CD4-positive, alpha-beta T cell treated with Interleukin-4 for 4 hours (primary cell): ENCODE measurements around the gene WDR37.
A peak's percentile ranks its signal among the peaks of the same experiment; 100 is the strongest.
"Not testable (repeated sequence)": the region's sequence is repeated elsewhere in the genome, so short reads cannot be mapped to it uniquely, and the experiment has no call there.

ENCODE experiments used
- DNase-seq: peaks from one replicate; pipeline ENCODE4 v3.0.0-alpha.2; 2020

The WDR37 gene

DNA sequence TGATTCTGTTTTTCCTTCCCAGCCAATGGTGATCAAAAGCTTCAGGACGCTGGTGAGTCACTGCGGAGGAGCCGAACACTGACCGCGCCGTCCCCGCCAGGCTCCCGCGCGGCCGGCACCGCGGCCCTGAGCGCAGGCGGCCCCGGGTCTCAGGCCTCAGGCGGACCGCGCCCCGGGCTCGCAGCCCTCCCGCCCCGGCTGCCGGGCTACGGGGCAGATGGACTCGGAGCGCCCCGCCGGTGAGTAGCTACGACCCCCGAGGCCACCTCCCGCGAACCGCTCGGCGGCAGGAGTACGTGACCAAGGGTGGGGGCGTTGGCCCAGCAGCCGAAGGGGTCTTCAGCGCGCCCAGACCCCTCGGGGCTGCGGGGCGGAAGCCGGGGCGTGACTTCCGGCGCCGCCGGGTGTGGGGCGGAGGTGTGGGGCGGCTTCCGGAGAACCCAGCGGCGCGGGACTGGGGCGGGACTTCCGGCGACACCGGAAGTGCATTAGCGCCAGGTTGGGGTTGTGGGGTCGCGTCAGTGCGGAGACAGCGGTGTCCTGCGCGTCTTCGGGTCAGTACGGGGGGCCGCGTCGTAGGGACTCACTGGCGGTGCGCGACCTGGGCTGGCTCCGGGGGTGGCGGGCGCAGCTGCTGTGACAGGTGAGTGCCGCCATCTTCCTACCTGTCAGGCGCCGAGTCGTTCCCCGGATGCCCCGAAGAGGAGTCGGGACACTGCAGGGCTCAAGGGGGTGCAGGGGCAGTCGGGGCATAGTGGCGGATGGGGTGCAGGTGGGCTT lies at the start of gene WDR37:
TSS of gene WDR37 (plus strand) at position 60 of the 780 bp plus-strand sequence. CDS start 15,771 bp downstream, outside the sequence.
- peak; percentile 84 for DNase-seq

DNA sequence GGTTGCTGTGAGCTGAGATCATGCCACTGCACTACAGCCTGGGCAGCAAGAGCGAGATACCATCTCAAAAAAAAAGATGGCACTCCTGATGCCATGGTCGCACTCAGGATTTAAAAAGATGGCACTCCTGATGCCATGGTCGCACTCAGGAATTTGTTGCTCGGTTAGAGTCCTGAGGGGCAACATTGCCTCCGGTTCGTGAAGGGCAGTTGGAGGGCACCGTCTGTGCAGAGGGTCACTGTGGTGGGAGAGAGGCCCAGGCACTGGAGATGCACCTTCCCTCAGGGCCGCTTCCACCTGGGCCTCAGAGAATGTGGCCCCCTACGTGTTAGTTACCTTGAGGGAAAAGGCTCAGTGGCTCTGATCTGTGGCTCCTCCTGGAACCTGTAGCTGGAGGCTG lies 49.6 kb upstream of the WDR37 start:
- no peak for DNase-seq

GRCh38 chr10:1007583-1007982 lies 48.6 kb upstream of the WDR37 start:
- no peak for DNase-seq

DNA sequence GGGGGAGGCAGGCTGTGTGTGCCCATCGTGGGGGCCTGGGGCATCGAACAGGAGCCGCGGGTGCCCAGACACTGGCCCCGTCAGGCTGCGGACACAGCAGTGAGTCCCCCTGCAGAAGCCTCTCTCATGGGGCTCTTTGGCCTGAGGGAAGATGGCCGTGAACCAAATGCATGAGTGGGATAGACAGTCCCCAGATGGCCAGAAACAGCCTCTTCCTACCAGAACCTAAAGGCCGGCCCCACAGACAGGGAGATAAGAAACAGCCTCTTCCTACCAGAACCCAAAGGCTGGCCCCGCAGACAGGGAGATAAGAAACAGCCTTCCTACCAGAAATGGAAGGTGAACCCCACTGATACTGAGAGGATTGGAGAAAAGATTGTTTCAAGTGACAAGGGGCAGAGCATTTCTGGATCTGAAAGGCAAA lies 47.1 kb upstream of the WDR37 start:
- no peak for DNase-seq

DNA sequence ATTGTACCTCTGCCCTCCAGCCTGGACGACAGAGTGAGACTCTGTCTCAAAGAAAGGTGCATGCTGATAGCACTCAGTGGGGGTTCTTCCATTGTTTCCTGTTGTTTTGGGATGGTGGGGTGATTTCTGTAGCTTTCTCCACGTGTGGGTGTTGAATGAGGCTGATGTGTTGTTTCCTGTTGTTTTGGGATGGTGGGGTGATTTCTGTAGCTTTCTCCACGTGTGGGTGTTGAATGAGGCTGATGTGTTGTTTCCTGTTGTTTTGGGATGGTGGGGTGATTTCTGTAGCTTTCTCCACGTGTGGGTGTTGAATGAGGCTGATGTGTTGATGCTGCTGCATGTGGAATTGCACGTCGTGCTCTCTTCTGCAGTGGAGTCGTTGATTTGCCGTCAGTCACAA lies 46.2 kb upstream of the WDR37 start:
- not testable (repeated sequence) for DNase-seq

DNA sequence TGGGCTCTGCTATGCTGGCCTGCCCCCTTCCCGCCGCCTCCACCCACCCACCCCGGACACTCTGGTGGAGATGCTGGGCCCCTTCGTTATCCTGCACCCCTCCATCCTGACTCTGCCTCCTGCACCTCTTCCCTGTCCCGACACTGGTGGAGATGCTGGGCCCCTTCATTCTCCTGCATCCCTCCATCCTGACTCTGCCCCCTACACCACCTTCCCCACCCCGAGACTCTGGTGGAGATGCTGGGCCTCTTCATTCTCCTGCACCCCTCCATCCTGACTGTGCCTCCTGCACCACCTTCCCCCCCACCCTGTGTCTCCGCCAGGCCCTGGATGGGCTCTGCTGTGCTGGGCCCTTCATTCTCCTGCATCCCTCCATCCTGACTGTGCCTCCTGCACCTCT lies 45.5 kb upstream of the WDR37 start:
- no peak for DNase-seq

GRCh38 chr10:1011696-1012095 lies 44.5 kb upstream of the WDR37 start:
- DNase-seq = no peak

- DNase-seq = no peak
Measured at GRCh38 chr10:1015688-1016087, 40.5 kb upstream of the WDR37 start.

DNA sequence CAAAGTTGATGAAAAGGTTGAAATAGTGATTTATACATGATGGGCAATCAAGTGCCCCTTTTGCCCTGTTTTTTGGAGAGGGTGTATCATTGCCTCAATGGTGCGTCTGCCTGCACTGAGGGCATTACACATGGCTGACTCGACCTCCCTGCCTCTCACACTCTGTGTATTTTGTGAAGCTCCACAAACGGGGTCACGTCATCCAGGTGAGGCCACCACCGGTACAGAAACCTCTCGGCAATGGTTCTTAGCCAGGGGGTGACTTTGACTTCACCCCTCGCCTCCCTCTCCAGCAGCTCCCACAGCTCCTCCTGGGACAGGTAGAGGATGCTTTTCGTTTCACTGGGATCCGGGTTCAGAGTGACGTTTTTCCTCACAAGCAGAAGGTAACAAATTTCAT lies 36.8 kb upstream of the WDR37 start:
- DNase-seq = no peak

DNA sequence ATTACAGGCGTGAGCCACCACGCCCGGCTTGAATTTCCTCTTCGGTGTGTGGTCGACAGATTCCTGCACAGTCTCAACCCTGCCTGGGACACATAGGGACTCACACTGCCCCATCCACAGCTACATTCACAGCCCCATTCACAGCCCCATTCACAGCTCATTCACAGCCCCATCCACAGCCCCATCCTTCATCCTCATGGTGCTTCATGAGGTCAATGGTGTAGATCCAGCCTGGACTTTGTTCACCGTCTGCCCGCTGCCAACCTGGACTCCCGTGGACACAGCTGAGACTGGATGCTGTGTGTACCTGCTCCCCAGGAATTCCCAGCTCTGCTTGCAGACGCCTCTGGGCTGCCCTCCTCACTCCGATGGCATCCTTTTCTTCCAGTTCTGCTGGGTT lies 35.7 kb upstream of the WDR37 start:
- no peak for DNase-seq

- no peak for DNase-seq
Measured at GRCh38 chr10:1020958-1021357, 35.2 kb upstream of the WDR37 start.

- no peak for DNase-seq
Measured at GRCh38 chr10:1022413-1022812, 33.8 kb upstream of the WDR37 start.

GRCh38 chr10:1024103-1024502 lies 32.1 kb upstream of the WDR37 start:
- no peak for DNase-seq

GRCh38 chr10:1025683-1026082 lies 30.5 kb upstream of the WDR37 start, which contains the start of gene IDI2:
TSS of gene IDI2 (minus strand) at chr10:1025859. CDS start at chr10:1024723, 1,136 bp downstream.
- DNase-seq = no peak

- no peak for DNase-seq
Measured at GRCh38 chr10:1026578-1026977, 29.6 kb upstream of the WDR37 start.

DNA sequence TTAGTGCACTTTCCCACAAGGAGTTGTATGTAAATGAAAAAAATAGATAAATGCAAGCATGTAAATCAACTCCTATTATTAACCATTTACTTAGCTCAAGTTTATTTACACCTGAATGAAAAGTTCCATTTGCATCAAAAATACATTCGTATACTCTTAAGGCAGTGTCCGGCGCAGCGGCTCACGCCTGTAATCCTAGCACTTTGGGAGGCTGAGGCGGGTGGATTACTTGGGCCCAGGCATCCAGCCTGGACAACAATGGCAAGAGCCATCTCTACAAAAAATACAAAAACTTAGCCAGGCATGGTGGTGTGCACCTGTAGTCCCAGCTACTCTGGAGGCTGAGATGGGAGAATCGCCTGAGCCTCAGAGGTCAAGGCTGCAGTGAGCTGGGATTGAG lies 26.3 kb upstream of the WDR37 start:
- no peak for DNase-seq

- DNase-seq = no peak
Measured at GRCh38 chr10:1033601-1034000, 22.6 kb upstream of the WDR37 start.

DNA sequence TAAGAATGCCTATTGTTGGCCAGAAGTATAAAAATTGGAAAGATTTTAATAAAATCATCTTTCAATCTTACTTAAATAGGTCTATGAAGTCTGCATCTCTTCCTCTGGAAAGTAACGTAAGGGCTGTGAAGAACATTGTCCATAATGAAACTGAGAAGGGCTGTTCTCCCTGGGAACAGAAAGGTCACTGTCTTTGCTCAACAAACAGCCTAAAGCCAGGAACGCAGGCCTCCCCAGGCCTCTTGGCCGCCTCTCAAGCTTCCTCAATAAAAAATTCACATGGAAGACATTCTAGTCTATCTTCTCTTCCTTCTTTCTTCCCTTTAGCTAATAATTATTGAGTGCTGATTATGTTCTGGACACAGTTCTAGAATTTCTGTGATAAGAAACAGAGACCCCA lies 21.4 kb upstream of the WDR37 start:
- DNase-seq = no peak

DNA sequence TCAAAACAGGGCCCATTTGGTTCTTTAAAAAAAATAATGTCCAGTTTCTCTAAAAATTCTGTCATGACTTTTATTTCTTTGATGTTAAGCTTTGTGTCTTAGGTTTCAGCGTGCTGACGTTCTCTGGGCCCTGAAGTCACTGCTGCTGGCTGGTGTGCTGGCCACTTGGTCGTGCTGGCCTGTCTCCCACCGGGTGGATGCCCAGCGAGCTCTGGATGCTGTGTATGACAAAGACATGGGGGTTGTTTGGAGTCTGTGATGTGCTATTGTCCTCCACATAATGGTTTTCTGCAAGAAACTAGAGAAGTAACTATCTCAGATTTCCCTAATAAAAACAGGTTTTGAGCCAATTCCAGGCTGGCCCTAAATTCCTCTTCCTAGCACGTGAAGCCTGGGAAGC lies 21.0 kb upstream of the WDR37 start:
- no peak for DNase-seq

- peak; percentile 30 for DNase-seq
Measured at GRCh38 chr10:1036341-1036791, 19.8 kb upstream of the WDR37 start.

GRCh38 chr10:1037098-1037497 lies 19.1 kb upstream of the WDR37 start:
- DNase-seq = no peak

- not testable (repeated sequence) for DNase-seq
Measured at GRCh38 chr10:1038769-1039168, 17.4 kb upstream of the WDR37 start.

GRCh38 chr10:1040133-1040532 lies 16.1 kb upstream of the WDR37 start:
- DNase-seq = no peak

DNA sequence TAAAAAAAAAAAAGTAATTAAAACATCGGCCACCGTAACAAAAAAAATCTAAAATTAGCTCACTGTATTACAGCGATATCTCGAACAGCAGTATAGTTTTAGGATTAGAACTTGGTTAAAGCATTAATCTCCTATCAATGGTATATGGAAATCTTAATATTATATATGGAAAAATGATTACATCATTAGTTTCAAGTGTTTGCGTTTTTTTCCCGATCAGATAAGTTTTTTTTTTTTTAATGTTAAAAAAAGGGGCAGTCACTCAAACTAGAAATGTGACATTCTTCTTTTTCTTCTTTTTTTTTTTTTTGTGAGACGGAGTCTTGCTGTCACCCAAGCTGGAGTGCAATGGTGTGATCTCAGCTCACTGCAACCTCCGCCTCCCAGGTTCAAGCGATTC lies 14.7 kb upstream of the WDR37 start:
- no peak for DNase-seq

DNA sequence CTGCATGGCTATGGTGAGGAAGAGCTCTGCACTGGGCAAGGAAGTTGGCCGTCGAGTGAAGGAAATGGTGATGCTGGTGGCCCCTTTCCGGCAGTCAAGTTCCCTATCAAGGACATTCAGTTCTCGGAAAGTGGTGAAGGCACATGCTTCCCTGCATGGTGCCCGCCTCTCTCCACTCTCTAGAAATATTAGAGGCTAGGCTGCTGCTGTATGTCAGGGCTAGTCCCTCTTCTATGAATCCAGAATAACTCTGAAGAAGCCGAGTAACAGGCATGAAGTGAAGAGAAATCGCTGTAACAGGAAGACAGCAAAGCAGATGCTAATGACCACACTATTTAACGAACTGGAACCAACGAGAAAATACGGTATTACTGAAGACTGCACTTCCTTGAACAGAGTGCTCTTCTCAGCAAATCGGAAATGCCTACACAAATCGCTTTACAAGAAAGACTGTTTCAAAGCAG lies 12.6 kb upstream of the WDR37 start:
- DNase-seq = peak; percentile 41
